ENCODE results near the gene CRTC1.
"Not testable (repeated sequence)": the region's sequence is repeated elsewhere in the genome, so short reads cannot be mapped to it uniquely, and the experiment has no call there.

CRTC1 gene

DNA sequence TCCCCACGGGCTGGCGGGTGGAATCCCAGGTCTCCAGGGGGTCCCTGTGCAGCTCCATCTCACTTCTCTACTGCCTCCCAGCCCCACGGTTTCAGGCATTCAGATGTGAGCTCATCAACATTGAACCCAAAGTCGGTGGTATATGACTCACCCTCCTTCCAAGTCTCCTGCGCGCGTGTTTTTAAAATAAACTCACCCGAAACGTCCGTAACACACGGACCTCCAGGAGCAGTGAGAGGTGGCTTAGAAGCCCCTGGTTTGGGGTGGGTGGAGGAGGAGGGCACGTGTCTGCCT lies 14.0 kb upstream of the CRTC1 start:
- DNase-seq (ENCODE audit: low spot score): no peak

DNA sequence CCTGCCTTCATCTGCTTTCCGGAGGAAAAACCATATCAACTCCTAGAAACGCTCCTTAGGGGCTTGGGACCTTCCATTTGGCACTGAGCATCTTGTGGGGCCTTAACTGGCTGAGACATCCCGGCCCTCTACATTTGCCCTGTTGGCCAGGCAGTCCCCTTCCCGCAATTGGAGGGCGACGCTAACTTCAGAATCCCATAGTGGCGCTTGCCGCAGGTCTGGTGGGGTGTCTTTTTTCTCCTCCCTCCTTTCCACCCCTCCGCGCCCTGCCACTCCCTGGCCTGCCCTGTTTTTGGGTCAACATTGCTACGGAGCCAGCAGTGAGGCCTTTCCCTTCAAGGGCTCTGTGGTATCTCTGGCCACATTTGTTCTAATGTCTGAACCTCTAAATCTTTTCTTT lies 13.6 kb upstream of the CRTC1 start:
- DNase-seq (ENCODE audit: low spot score): no peak

- no peak for DNase-seq (ENCODE audit: low spot score)
Observed at GRCh38 chr19:18670312-18670711, 13.2 kb upstream of the CRTC1 start.

DNA sequence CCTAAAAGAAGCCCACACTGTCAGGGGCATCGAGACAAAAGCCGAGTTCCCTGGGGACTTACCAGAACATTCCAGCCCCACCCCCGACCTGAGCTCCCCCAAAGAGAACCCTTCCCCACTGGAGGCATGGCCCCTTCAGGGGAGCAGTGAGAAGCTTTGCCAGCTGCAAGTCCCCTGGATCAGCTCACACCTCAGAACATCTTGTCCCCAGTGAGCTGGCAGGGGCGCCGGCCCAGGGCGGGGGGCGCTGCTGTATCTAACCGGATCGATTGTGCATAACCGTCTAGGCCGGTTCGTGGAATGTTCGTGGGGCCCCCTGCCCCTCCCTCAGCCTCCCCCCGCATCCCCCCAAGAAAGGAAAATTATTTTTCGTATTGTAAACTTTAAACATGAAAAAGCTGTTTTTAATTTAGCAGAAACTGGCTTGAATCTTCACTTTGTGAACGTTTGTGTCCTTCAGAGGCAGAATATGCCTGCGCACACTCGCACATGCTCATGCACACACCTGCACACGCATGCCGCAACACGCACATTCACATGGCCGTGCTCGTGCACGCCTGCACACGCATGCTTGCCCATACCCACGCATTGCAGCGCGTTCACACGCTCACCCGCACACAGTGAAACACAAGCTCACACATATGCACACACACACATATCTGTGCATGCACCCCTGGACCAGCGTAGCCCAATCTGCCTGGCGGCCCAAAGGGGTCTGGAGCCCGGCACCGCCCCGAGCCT lies 12.0 kb upstream of the CRTC1 start:
- DNase-seq (ENCODE audit: low spot score): no peak

GRCh38 chr19:18672044-18672451 lies 11.4 kb upstream of the CRTC1 start:
- DNase-seq (ENCODE audit: low spot score): no peak

GRCh38 chr19:18672606-18673337 lies 10.7 kb upstream of the CRTC1 start:
- no peak for DNase-seq (ENCODE audit: low spot score)

DNA sequence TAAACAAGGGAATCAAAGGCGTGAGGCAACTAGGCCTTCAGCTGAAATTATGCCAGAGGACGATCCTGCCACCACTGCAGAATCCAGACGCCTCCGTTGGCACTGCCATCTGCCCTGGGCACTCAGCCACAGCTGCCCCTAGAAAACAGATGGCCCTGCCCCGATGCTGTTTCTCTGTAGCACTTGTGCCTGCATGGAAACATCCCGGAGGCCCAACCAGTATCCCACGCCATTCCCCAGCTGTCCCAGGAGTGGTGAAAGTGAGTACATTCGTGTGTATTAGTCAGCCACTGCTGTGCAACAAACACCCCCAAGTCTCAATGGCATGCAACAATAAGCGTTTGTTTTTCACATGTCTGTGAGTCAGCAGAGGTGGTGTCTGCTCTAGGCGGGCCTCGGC lies 8.9 kb upstream of the CRTC1 start:
- no peak for DNase-seq (ENCODE audit: low spot score)

DNA sequence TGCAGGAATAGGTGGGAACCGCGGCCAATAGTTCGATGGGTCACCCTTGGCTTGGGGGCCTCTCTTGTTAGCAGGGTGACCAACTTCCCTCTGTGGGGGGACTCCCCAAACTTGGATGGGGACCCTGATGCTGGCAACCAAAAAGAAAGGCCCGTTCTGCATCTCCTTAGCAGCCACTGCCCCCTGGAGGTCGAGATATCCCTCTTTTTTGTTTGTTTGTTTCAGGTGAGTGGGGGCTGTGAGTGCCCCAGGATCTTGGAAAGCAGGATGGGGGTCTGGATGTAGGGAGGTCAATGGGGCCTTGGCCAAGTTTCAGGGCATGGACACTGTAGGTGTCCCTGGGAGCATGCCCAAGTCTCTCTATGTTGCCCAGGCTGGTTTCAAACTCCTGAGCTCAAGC lies 7.7 kb upstream of the CRTC1 start:
- DNase-seq (ENCODE audit: low spot score): no peak

DNA sequence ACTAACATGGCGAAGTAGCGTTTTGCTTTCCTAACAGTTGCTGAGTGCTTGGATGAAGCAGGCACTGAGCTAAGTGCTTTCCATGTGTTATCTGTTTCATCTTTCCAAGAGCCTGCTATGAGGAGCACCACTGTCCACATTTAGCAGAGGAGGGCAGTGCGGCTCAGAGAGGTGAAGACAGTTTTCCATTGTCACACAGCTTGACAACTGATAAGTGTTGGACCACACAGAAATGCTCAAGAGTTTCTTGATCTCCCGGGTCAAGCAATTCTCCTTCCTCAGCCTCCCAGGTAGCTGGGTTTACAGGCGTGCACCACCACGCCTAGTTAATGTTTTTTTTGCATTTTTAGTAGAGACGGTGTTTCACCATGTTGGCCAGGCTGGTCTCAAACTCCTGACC lies 6.8 kb upstream of the CRTC1 start:
- no peak for DNase-seq (ENCODE audit: low spot score)

DNA sequence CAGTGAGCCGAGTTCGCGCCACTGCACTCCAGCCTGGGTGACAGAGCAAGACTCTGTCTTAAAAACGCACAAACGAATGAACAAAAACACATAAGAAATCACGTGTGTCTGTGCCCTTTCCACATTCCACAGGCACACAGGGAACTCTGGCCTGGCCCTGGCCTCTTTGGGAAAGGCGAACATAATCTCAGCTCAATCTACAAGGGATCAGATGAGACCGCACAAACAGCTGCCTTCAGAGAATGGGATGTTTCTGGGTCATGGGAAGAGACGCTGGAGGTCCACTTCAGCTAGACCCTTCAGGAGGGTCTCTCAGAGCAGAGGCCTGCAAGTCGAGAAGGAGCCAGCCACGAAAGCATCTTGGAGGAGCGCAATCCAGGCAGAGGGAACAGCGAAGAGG lies 6.3 kb upstream of the CRTC1 start:
- no peak for DNase-seq (ENCODE audit: low spot score)

DNA sequence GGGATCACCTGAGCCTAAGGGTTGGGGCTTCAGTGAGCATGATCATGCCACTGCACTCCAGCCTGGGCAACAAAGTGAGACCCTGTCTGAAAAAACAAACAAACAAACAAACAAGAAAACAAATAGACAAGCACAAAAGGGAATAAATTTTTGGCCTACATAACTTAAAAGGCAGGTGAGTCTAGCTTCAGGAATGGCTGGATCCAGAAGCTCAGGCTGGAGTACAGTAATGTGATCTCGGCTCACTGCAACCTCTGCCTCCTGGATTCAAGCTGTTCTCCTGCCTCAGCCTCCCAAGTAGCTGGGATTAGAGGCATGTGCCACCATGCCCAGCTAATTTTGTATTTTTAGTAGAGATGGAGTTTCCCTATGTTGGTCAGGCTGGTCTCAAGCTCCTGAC lies 3.3 kb upstream of the CRTC1 start:
- not testable (repeated sequence) for DNase-seq (ENCODE audit: low spot score)

- no peak for DNase-seq (ENCODE audit: low spot score)
Observed at GRCh38 chr19:18682807-18683108, 722 bp upstream of the CRTC1 start.

DNA sequence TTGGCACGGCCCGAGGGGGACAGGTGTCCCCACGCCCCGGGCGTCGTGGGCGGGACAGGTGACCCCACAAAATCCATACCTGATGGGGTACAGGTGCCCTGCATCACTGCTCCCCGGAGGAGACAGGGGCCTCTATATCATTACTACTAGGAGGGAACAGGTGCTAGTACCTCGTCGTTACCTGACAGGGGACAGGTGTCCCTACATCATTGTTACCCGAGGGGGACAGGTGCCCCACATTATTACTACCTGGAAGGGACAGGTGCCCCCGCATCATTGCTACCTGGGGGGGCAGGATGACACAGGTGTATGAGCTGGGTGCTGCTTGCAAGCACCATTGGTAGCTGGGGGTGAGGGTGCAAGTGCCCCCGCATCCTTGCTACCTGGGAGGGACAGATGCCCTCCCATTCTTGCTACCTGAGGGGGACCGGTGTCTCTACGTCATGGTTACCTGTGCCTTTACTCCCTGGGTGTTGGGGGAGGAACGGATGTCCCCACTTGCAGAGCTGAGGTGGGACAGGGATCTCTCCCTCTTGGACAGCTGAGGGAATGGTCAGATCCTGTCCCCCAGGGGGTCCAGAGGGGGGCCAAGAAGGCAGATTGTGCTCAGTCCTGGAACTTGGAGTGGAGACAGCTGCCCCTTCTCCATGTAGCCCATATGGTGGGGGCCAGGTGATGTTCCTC lies 620 bp downstream of the CRTC1 start:
- DNase-seq (ENCODE audit: low spot score): no peak

- no peak for DNase-seq (ENCODE audit: low spot score)
Observed at GRCh38 chr19:18684642-18684993, 1.1 kb downstream of the CRTC1 start.

DNA sequence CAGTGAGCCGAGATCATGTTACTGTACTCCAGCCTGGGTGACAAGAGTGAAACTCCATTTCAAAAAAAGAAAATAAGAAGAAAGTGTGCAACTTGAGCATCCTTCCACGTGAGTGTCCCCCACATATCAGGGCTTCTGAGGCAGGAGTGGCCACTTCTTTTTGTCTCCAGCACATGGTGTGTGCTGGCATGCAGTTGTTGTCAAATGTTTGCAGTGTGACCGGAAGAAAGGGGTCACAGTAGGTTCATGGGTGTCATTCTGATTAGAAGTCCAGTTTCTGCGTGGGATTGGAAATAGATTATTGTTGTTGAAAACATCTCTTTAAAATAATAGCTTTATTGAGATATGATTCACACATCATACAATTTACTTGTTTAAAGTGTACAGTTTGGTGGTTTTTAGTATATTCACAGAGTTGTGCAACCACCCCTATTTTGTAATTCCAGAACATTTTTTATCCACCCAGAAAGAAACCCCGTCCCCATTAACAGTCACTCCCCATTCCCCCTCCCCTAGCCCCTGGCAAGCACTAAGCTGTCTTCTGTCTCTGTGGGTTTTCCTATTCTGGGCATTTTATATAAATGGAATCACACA lies 2.2 kb downstream of the CRTC1 start:
- DNase-seq (ENCODE audit: low spot score): no peak

DNA sequence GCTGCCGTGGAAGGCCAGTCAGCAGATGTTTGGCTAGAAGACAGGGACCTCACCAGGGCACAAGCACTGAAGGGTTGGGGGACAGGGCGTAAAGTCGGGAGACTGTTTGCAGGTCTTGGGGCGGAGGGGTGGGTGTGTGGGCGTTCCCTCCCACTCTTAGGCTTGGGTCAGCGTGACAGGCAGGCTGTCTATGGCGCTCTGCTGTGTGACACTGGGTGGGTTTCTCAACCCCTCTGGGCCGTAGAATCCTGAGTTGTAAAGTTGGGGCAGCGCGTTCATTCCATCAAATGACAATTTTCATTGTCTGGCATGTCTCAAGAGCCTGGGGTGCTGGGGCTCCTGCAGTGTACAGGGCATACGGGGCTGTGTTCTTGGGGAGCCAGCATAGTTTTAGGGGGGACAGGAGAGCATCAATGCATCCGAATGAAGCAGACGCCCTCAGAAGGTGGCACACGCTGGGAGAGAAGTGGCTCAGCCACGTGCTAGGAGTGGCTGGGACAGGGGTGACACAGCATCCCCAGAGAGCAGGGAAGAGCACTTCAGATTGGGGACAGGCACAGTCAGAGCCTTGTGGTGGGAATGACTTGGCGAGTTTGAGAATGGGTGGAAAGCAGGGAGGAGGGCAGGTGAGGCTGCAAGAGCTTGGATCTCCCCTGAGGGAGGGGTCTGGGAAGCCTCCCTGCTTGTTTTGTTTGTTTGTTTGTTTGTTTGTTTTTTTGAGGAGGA lies 4.4 kb downstream of the CRTC1 start:
- no peak for DNase-seq (ENCODE audit: low spot score)

- DNase-seq (ENCODE audit: low spot score): no peak
Observed at GRCh38 chr19:18696023-18696422, 12.5 kb downstream of the CRTC1 start.

GRCh38 chr19:18697680-18698079 lies 14.2 kb downstream of the CRTC1 start:
- no peak for DNase-seq (ENCODE audit: low spot score)

- no peak for DNase-seq (ENCODE audit: low spot score)
Observed at GRCh38 chr19:18698321-18699167, 15.1 kb downstream of the CRTC1 start.

DNA sequence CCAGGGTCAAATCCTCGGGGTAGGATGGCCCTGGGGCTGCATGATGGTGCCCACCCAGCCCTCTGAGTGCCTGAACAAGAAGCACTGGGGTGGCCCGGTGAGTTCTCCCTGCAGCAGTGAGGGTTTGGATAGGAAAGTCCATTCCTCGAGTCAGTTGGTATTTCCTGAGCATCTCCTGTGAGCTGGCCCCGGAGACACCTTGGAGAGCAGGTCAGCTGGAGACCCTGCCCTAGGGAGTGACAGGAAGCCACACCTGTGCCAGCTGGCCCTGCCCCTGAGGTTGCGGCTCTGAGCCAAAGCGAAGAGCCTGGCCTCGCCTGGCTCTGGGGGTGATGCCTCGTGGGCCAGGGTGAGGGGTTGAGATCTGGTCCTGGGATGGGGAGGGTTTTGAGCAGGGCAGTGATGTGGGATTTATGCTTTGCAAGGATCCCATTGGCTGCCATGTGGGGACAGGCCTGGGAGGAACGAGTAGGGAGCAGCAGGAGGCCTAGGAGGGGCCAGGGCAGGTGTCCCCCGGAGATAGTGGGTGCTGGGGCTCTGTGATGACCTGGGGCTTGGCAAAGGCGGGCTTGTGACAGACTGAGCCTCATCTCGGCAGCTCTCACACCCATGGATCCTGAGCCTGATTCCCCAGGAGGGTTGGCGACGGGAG lies 16.0 kb downstream of the CRTC1 start:
- DNase-seq (ENCODE audit: low spot score): no peak
